ENCODE data around the gene MYOCOS.

GRCh38 chr1:171637928-171638576, 16.0 kb downstream of the MYOCOS start:
- TF ChIP-seq, protein P1, sequence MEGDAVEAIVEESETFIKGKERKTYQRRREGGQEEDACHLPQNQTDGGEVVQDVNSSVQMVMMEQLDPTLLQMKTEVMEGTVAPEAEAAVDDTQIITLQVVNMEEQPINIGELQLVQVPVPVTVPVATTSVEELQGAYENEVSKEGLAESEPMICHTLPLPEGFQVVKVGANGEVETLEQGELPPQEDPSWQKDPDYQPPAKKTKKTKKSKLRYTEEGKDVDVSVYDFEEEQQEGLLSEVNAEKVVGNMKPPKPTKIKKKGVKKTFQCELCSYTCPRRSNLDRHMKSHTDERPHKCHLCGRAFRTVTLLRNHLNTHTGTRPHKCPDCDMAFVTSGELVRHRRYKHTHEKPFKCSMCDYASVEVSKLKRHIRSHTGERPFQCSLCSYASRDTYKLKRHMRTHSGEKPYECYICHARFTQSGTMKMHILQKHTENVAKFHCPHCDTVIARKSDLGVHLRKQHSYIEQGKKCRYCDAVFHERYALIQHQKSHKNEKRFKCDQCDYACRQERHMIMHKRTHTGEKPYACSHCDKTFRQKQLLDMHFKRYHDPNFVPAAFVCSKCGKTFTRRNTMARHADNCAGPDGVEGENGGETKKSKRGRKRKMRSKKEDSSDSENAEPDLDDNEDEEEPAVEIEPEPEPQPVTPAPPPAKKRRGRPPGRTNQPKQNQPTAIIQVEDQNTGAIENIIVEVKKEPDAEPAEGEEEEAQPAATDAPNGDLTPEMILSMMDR (IDR thresholded peaks at IDR 0.05), result no peak
- no peak for TF ChIP-seq POLR2A (IDR thresholded peaks at IDR 0.05)
